Neutrophil (primary cell): ENCODE measurements around the gene VEGFB.
A peak's percentile ranks its signal among the peaks of the same experiment; 100 is the strongest.

Experiments
- H3K27ac ChIP-seq: fragments of 200-600 bp; sonication (generic); 2 replicates; pipeline ENCODE4 v1.5.1; 2016; ENCODE audit warnings: mild to moderate bottlenecking, moderate library complexity
- H3K27me3 ChIP-seq: fragments of 200-600 bp; sonication (generic); 2 replicates; pipeline ENCODE4 v1.6.0; 2016; ENCODE audit warnings: mild to moderate bottlenecking
- H3K36me3 ChIP-seq: fragments of 200-600 bp; sonication (generic); 2 replicates; pipeline ENCODE4 v1.5.1; 2017
- H3K4me1 ChIP-seq, 2 experiments: fragments of 200-600 bp in 1 of 2; sonication (generic) in 1 of 2; 1 replicate in 1 of 2; 2 replicates in 1 of 2; pipeline versions ENCODE4 v1.5.1 to v1.6.1; 2013 to 2016; ENCODE audit warnings: low read depth in 1 of 2, low read length in 1 of 2, mild to moderate bottlenecking in 1 of 2, moderate library complexity in 1 of 2; ENCODE audit not compliant: control insufficient read depth in 1 of 2, insufficient read depth in 1 of 2
- H3K4me3 ChIP-seq, 2 experiments: fragments of 200-600 bp in 1 of 2; sonication (generic) in 1 of 2; 1 replicate in 1 of 2; 2 replicates in 1 of 2; pipeline ENCODE4 v1.5.1; 2013 to 2016; ENCODE audit warnings: low read depth in 1 of 2, low read length in 1 of 2, mild to moderate bottlenecking in 1 of 2, moderate library complexity in 1 of 2
- H3K9me3 ChIP-seq: fragments of 200-600 bp; sonication (generic); 2 replicates; pipeline ENCODE4 v1.5.1; 2016
- CTCF ChIP-seq: fragments of 200-600 bp; sonication (generic); IDR thresholded peaks from 2 replicates; pipeline ENCODE4 v1.5.1; 2016; ENCODE audit warnings: antibody characterized with exemption

VEGFB gene, protein sequence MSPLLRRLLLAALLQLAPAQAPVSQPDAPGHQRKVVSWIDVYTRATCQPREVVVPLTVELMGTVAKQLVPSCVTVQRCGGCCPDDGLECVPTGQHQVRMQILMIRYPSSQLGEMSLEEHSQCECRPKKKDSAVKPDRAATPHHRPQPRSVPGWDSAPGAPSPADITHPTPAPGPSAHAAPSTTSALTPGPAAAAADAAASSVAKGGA

GRCh38 chr11:64233913-64234586 lies at the start of gene VEGFB:
TSS of gene VEGFB (plus strand) at chr11:64234584. CDS start at chr11:64234834, 250 bp downstream.
- no peak for TF ChIP-seq CTCF

DNA sequence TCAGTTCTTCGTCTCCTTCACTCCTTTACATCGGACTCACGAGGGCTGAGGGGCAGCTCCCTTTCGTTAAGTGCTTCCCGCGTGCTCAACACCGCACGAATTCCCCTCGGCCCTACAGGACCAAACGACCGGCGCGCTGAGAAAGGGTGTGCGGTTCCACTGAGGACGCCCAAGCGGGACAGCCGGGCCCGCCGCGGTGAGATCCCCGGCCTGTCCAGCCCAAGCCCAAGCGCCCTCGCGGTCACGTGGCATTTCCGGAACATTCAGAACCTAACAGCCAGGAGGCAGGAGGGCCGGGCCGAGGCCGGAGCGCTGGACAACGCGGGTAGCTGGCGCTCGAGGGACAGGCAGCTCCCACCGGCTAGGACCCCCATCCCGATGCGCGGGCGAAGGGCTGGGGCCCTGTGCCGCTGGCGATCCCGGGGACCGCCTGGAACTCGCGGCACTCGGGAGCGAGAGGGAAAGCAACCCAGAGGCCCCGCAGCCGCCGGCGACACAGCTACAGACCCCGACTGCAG lies 49.1 kb upstream of the VEGFB start:
- Histone ChIP-seq H3K9me3 (no peaks in the 10 kb centered on the region), H3K4me1 (peaks cover 9 to 12% of the 10 kb centered on the region in 2 experiments), H3K36me3 (no peaks in the 10 kb centered on the region), H3K27me3 (no peaks in the 10 kb centered on the region), H3K27ac (no peak overlapping the region), H3K4me3 (peak overlapping the region in 1 of 2 experiments; percentile 100)
- TF ChIP-seq CTCF, result no peak

More at GRCh38 chr11:64233913-64234586, at the start of gene VEGFB:
- Histone ChIP-seq H3K4me1 (peaks cover 65 to 71% of the 10 kb centered on the region in 2 experiments), H3K36me3 (no peaks in the 10 kb centered on the region), H3K27ac (peak within 1 kb of the TSS; percentile 40), H3K4me3 (peak within 1 kb of the TSS; percentile 55 to 71), H3K27me3 (peaks cover 24% of the 10 kb centered on the region), H3K9me3 (no peaks in the 10 kb centered on the region)

GRCh38 chr11:64185693-64186491 lies 48.5 kb upstream of the VEGFB start, which contains the start of gene STIP1:
TSS of gene STIP1 (plus strand) at chr11:64186171. CDS start at chr11:64186262, 91 bp downstream.
- TF ChIP-seq CTCF, result peak; percentile 96
- H3K9me3 ChIP-seq, result no peaks in the 10 kb centered on the region
- peaks cover 9 to 12% of the 10 kb centered on the region in 2 experiments for H3K4me1 ChIP-seq
- H3K27me3 ChIP-seq, result no peaks in the 10 kb centered on the region
- H3K4me3 ChIP-seq, result peak within 1 kb of the TSS in 1 of 2 experiments; percentile 100
- H3K27ac ChIP-seq, result no peak within 1 kb of the TSS
- H3K36me3 ChIP-seq, result no peaks in the 10 kb centered on the region

DNA sequence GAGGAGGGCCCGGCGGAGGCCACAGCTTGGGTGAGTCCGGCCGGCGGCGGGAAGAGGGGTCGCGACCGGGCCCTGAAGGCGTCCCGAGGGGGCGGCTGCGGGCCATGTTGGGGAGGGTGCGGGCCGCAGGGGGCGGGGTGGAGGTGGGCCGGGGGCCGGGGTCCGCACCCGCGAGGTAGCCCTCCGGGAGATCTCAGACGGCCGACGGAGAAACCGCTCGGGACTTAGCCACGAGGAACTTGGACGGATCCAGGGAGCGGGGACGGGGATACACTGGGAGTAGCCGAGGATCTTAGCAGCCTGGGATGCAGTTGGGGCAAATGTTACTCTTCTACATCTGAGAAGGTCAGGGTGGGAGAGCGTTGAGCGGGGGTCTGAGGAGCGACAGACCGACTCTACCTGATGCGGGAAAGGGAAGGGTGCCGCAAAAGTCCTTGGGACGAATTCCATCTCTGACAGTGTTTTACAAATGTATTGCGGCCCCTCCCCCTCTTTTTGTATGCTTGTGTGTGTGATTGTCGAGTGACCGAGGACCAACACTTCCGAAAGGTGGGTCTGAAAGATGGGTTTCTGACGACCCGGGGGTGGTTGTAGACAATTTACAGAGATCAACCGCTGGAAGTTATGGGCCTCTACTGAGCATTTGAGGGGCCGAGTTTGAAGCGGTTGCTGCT lies 47.8 kb upstream of the VEGFB start:
- Histone ChIP-seq H3K27ac (no peak overlapping the region), H3K4me1 (peaks cover 9 to 12% of the 10 kb centered on the region in 2 experiments), H3K4me3 (no peak overlapping the region), H3K27me3 (no peaks in the 10 kb centered on the region), H3K9me3 (no peaks in the 10 kb centered on the region), H3K36me3 (no peaks in the 10 kb centered on the region)
- no peak for TF ChIP-seq CTCF

DNA sequence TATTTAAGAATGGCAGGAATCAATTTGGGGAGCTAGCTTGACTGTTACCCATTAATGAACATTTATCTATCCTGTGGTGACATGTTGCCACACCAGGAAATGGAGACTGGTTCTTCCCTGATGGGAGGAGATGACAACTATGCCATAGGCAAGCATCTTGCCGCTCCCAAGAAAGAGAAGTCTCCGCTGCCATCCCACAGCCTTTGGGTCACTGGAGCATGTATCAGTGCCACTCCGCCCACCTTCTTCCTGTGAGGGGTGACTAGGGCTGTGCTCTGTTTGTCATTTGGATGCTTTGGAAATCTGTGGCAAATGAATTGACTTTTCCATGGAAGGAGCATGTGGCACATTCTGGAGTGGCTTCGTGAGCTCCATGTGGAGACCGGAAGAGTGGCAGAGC lies 42.0 kb upstream of the VEGFB start:
- Histone ChIP-seq H3K27ac (peak overlapping the region; percentile 49), H3K27me3 (no peaks in the 10 kb centered on the region), H3K4me3 (no peak overlapping the region), H3K9me3 (no peaks in the 10 kb centered on the region), H3K36me3 (peaks cover 45% of the 10 kb centered on the region), H3K4me1 (peaks cover 4 to 10% of the 10 kb centered on the region in 2 experiments)
- TF ChIP-seq CTCF, result no peak
